ENCODE data around the gene SPATA31C1. TPM values are rescaled to one million over a fixed set of nuclear protein-coding genes. Genes with fewer than 3 reads are reported as not detected.

SPATA31C1 gene
- total and polyA plus RNA-seq, 2 experiments from 2014 or later, result not detected

- in situ Hi-C loops (cut with MboI), result no loop called here
- no peak for DNase-seq
- WGBS, 2 experiments (ENCODE audit: low coverage in 1 of 2, low lambda C conversion rate in 2 of 2, missing lambda C conversion rate in 2 of 2), result 77 to 82% methylated on average over 10 of the region's 10 CpGs
- H3K27me3 ChIP-seq (replicated peaks; ENCODE audit: insufficient read depth), result no peaks in the 10 kb centered on the region
- no peaks in the 10 kb centered on the region for H3K36me3 ChIP-seq (ENCODE audit: low read depth)
- no peaks in the 10 kb centered on the region for H3F3A ChIP-seq (ENCODE audit: insufficient read depth)
- H3K9ac ChIP-seq, result no peak overlapping the region
- H3K4me3 ChIP-seq, result no peak overlapping the region
- H3K9me2 ChIP-seq (ENCODE audit: insufficient read depth), result no peaks in the 10 kb centered on the region
- no peaks in the 10 kb centered on the region for H3K9me3 ChIP-seq (ENCODE audit: low read depth)
- no peak overlapping the region for H3K27ac ChIP-seq
- H3K4me1 ChIP-seq (ENCODE audit: insufficient read depth), result 0 out of 2 replicates have a peak, but pooled peaks cover 3% of the 10 kb centered on the region
- H2AFZ ChIP-seq, result no peak overlapping the region
- H3K4me2 ChIP-seq (ENCODE audit: unreplicated experiment), result no peak overlapping the region
- TF ChIP-seq EZH2phosphoT487 (IDR thresholded peaks at IDR 0.05; ENCODE audit: insufficient read depth, low read depth), result no peak
- no peak for TF ChIP-seq EZH2 (IDR thresholded peaks at IDR 0.05; ENCODE audit: insufficient read depth, poor library complexity, severe bottlenecking)
- H3K79me2 ChIP-seq (ENCODE audit: insufficient read depth), result no peaks in the 10 kb centered on the region
- no peaks in the 10 kb centered on the region for H4K20me1 ChIP-seq (ENCODE audit: insufficient read depth)
Measured at GRCh38 chr9:87890837-87891236, 26.9 kb upstream of the SPATA31C1 start.

- TF ChIP-seq EZH2 (IDR thresholded peaks at IDR 0.05; ENCODE audit: insufficient read depth, poor library complexity, severe bottlenecking) (no peak), EZH2phosphoT487 (IDR thresholded peaks at IDR 0.05; ENCODE audit: insufficient read depth, low read depth) (no peak)
- Histone ChIP-seq H4K20me1 (ENCODE audit: insufficient read depth) (no peaks in the 10 kb centered on the region), H3K9ac (no peak overlapping the region), H3K4me2 (ENCODE audit: unreplicated experiment) (no peak overlapping the region), H3F3A (ENCODE audit: insufficient read depth) (no peaks in the 10 kb centered on the region), H3K27me3 (replicated peaks; ENCODE audit: insufficient read depth) (no peaks in the 10 kb centered on the region), H3K4me1 (ENCODE audit: insufficient read depth) (0 out of 2 replicates have a peak, but pooled peaks cover 3% of the 10 kb centered on the region), H3K9me3 (ENCODE audit: low read depth) (no peaks in the 10 kb centered on the region), H2AFZ (no peak overlapping the region), H3K4me3 (no peak overlapping the region), H3K27ac (no peak overlapping the region), H3K9me2 (ENCODE audit: insufficient read depth) (no peaks in the 10 kb centered on the region), H3K79me2 (ENCODE audit: insufficient read depth) (no peaks in the 10 kb centered on the region), H3K36me3 (ENCODE audit: low read depth) (no peaks in the 10 kb centered on the region)
- 81 to 88% methylated on average over 6 of the region's 6 CpGs for WGBS, 2 experiments (ENCODE audit: low coverage in 1 of 2, low lambda C conversion rate in 2 of 2, missing lambda C conversion rate in 2 of 2)
- DNase-seq, result peak; percentile 41
- in situ Hi-C loops (cut with MboI), result no loop called here
Measured at GRCh38 chr9:87891754-87892153, 26.0 kb upstream of the SPATA31C1 start.

- 70 to 76% methylated on average over 4 of the region's 4 CpGs for WGBS, 2 experiments (ENCODE audit: low coverage in 1 of 2, low lambda C conversion rate in 2 of 2, missing lambda C conversion rate in 2 of 2)
- Histone ChIP-seq H3K9me2 (ENCODE audit: insufficient read depth) (no peaks in the 10 kb centered on the region), H3K4me2 (ENCODE audit: unreplicated experiment) (no peak overlapping the region), H3K4me3 (no peak overlapping the region), H4K20me1 (ENCODE audit: insufficient read depth) (no peaks in the 10 kb centered on the region), H3K36me3 (ENCODE audit: low read depth) (no peaks in the 10 kb centered on the region), H3K79me2 (ENCODE audit: insufficient read depth) (no peaks in the 10 kb centered on the region), H3K27me3 (replicated peaks; ENCODE audit: insufficient read depth) (no peaks in the 10 kb centered on the region), H3K9me3 (ENCODE audit: low read depth) (no peaks in the 10 kb centered on the region), H3K9ac (no peak overlapping the region), H3K4me1 (ENCODE audit: insufficient read depth) (0 out of 2 replicates have a peak, but pooled peaks cover 5% of the 10 kb centered on the region), H2AFZ (no peak overlapping the region), H3F3A (ENCODE audit: insufficient read depth) (no peaks in the 10 kb centered on the region), H3K27ac (no peak overlapping the region)
- DNase-seq, result no peak
- in situ Hi-C loops (cut with MboI), result no loop called here
- TF ChIP-seq EZH2 (IDR thresholded peaks at IDR 0.05; ENCODE audit: insufficient read depth, poor library complexity, severe bottlenecking) (no peak), EZH2phosphoT487 (IDR thresholded peaks at IDR 0.05; ENCODE audit: insufficient read depth, low read depth) (no peak)
Measured at GRCh38 chr9:87892956-87893355, 24.8 kb upstream of the SPATA31C1 start.

GRCh38 chr9:87894998-87895625 is 22.6 kb upstream of the SPATA31C1 start:
- Histone ChIP-seq H4K20me1 (ENCODE audit: insufficient read depth) (no peaks in the 10 kb centered on the region), H2AFZ (no peak overlapping the region), H3K4me3 (no peak overlapping the region), H3F3A (ENCODE audit: insufficient read depth) (0 out of 2 replicates have a peak, but pooled peaks cover 3% of the 10 kb centered on the region), H3K4me1 (ENCODE audit: insufficient read depth) (peaks cover 9% of the 10 kb centered on the region; the same call in 1 of the 2 replicates), H3K9ac (no peak overlapping the region), H3K9me3 (ENCODE audit: low read depth) (no peaks in the 10 kb centered on the region), H3K79me2 (ENCODE audit: insufficient read depth) (no peaks in the 10 kb centered on the region), H3K4me2 (ENCODE audit: unreplicated experiment) (no peak overlapping the region), H3K27me3 (replicated peaks; ENCODE audit: insufficient read depth) (no peaks in the 10 kb centered on the region), H3K36me3 (ENCODE audit: low read depth) (no peaks in the 10 kb centered on the region), H3K9me2 (ENCODE audit: insufficient read depth) (no peaks in the 10 kb centered on the region), H3K27ac (no peak overlapping the region)
- TF ChIP-seq EZH2 (IDR thresholded peaks at IDR 0.05; ENCODE audit: insufficient read depth, poor library complexity, severe bottlenecking) (no peak), EZH2phosphoT487 (IDR thresholded peaks at IDR 0.05; ENCODE audit: insufficient read depth, low read depth) (no peak)
- in situ Hi-C loops (cut with MboI), result no loop called here
- 62 to 67% methylated on average over 4 of the region's 4 CpGs for WGBS, 2 experiments (ENCODE audit: low coverage in 1 of 2, low lambda C conversion rate in 2 of 2, missing lambda C conversion rate in 2 of 2)
- no peak for DNase-seq
